Keratinocyte (primary cell): ENCODE measurements around the gene SIGMAR1.

Experiments used
- CTCF ChIP-seq, 3 experiments: IDR thresholded peaks in 1 of 3; conservative IDR thresholded peaks in 1 of 3; optimal IDR thresholded peaks in 1 of 3; 2 replicates in 2 of 3; 3 replicates in 1 of 3; pipeline versions ENCODE3 to v1.5.1; 2011; ENCODE audit warnings: low read length in 3 of 3, mild to moderate bottlenecking in 3 of 3, moderate library complexity in 2 of 3, control low read depth in 1 of 3, inconsistent platforms in 1 of 3; ENCODE audit not compliant: insufficient read depth in 2 of 3; ENCODE audit errors: extremely low read depth in 1 of 3
- EZH2 ChIP-seq: IDR thresholded peaks from one replicate; pipeline ENCODE4 v1.6.1; 2012; ENCODE audit warnings: inconsistent platforms, mild to moderate bottlenecking, low read length, moderate library complexity

DNA sequence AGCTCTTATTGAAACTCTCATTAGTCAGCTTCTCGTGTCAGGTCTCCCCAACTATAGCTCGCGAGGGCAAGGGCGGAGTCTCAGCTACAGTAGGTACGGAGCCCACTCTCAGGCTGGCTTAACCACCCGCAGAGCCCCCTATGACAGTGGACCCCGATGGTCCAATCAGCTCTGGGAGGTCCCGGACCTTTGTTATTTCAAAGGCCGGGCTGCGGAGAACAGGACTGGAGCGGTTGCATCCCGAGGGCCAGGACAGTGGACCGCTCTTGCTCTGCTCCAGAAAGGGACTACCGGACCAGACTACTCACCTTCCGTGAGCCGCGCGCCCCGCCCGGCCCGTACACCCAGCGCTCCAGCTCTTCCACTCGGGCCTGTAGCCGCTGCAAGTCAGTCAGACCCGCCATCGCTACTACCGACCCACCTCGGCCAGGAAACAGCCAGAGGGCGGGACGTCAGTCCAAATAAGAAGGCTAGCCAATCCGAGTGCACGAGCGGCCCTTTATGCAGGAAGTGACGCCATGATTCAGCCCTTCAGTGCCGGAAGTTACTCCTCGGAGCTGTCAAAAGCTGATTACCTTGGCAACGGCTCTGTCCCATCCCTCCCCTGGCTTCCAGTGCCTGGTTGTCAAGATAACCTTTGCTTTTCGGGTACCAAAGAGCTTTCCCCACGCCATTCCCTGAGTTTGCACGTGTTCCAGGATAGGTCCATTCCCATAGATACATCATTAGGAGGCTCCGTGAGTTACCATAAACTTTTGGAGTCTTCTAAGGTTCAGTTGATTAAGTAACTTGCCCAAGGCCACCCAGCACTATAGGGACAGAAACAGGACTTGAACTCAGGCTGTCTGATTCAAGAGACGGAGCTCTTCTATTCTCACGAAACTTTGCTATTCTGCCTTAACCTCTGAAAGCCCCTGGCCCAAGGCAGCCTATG, 17.3 kb downstream of the SIGMAR1 start, which contains the start of gene DCTN3:
- TF ChIP-seq CTCF (optimal IDR thresholded peaks at IDR 0.05 in 1 of 3, IDR thresholded peaks at IDR 0.05 in 1 of 3, conservative IDR thresholded peaks at IDR 0.05 in 1 of 3; ENCODE audit: extremely low read depth in 1 of 3, insufficient read depth in 2 of 3, low read length in 3 of 3) = no peak
- TF ChIP-seq EZH2 = no peak
